OCI-LY3 (cell line): Measurements from ENCODE around the gene OR1E1.

Experiments
- EZH2phosphoT487 ChIP-seq: fragments of 200-600 bp; shearing (Covaris generic); IDR thresholded peaks from 2 replicates; pipeline ENCODE4 v1.6.1; 2018; ENCODE audit warnings: antibody characterized with exemption, mixed run types, low read depth
- TF ChIP-seq, protein P1 (sequence below): fragments of 200-600, 300-600 bp; sonication (generic); IDR thresholded peaks from 2 replicates; pipeline ENCODE4 v1.5.1; 2014; ENCODE audit warnings: antibody characterized with exemption, low read length, low read depth

DNA sequence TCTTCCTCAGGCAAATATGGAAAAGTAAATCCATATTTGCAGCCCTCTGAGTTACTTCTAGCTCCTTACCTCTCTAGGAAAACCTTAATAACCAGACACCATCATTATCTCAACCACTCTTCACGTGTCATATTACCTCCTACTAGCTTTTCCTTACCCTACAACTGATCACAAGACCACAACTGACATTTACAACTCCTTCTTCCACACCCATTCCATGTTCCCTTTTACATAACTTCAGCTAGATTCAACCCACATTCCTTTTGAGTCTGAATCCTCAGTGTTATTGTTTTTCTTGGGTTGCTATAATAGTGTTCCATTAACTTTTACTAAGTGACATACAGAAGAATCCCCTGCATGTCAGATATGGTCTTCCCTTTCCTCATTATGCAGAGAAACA lies 40.2 kb upstream of the OR1E1 start:
- TF ChIP-seq, protein P1, sequence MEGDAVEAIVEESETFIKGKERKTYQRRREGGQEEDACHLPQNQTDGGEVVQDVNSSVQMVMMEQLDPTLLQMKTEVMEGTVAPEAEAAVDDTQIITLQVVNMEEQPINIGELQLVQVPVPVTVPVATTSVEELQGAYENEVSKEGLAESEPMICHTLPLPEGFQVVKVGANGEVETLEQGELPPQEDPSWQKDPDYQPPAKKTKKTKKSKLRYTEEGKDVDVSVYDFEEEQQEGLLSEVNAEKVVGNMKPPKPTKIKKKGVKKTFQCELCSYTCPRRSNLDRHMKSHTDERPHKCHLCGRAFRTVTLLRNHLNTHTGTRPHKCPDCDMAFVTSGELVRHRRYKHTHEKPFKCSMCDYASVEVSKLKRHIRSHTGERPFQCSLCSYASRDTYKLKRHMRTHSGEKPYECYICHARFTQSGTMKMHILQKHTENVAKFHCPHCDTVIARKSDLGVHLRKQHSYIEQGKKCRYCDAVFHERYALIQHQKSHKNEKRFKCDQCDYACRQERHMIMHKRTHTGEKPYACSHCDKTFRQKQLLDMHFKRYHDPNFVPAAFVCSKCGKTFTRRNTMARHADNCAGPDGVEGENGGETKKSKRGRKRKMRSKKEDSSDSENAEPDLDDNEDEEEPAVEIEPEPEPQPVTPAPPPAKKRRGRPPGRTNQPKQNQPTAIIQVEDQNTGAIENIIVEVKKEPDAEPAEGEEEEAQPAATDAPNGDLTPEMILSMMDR = no peak
- TF ChIP-seq EZH2phosphoT487 = no peak
